Epithelial cell of prostate (primary cell): ENCODE measurements around the gene GALNT14.
A peak's percentile ranks its signal among the peaks of the same experiment; 100 is the strongest.

Source experiments
- DNase-seq: peaks from one replicate; pipeline ENCODE4 v3.0.0-alpha.2; 2011; ENCODE audit warnings: low read depth, low spot score
- H3K27ac ChIP-seq: fragments of 450-650 bp; 2 replicates; pipeline ENCODE4 v1.5.1; 2017; ENCODE audit warnings: mild to moderate bottlenecking

Gene GALNT14

GRCh38 chr2:30871980-30872789 lies 266.1 kb downstream of the GALNT14 start:
- DNase-seq = peak; percentile 81
- peak overlapping the region; percentile 20 for H3K27ac ChIP-seq

- H3K27ac ChIP-seq = peak overlapping the region; percentile 20
- no peak for DNase-seq
Measured at GRCh38 chr2:30871440-30871839, 266.8 kb downstream of the GALNT14 start.

- H3K27ac ChIP-seq = no peak overlapping the region
- DNase-seq = no peak
Measured at GRCh38 chr2:30869988-30870387, 268.3 kb downstream of the GALNT14 start.

GRCh38 chr2:30867385-30867784 lies 270.9 kb downstream of the GALNT14 start:
- H3K27ac ChIP-seq = no peak overlapping the region
- DNase-seq = no peak

- DNase-seq = no peak
- no peak overlapping the region for H3K27ac ChIP-seq
Measured at GRCh38 chr2:30866974-30867373, 271.3 kb downstream of the GALNT14 start.

- no peak for DNase-seq
- no peak overlapping the region for H3K27ac ChIP-seq
Measured at GRCh38 chr2:30865892-30866681, 272.2 kb downstream of the GALNT14 start.

GRCh38 chr2:30865243-30865642 lies 273.0 kb downstream of the GALNT14 start:
- H3K27ac ChIP-seq = no peak overlapping the region
- no peak for DNase-seq

- H3K27ac ChIP-seq = no peak overlapping the region
- DNase-seq = no peak
Measured at GRCh38 chr2:30862054-30862651, 276.1 kb downstream of the GALNT14 start.

- no peak overlapping the region for H3K27ac ChIP-seq
- no peak for DNase-seq
Measured at GRCh38 chr2:30860726-30861125, 277.5 kb downstream of the GALNT14 start.
